ENCODE results near the gene DEAF1.

Gene DEAF1

DNA sequence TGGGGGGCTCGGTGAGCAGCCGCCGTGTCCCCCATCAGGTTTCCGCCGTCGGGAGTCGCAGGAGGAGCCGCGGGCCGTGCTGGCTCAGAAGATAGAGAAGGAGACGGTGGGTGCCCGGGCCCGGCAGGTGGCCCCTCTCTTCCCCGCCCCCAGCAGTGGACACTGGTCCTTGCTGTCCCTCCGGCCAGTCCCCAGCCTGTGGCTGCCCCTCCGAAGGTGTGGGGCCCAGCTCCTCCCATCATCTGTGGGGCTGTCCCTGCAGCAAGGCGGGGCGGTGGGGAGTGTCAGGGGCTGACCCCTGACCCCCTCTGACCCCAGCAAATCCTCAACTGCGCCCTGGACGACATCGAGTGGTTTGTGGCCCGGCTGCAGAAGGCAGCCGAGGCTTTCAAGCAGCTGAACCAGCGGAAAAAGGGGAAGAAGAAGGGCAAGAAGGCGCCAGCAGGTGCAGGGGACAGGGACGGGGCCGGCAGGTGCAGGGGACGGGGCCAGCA, 26.3 kb upstream of the DEAF1 start:
- no peaks in the 10 kb centered on the region for H3K27me3 ChIP-seq (ENCODE audit: control insufficient read depth, insufficient read depth, low read length)
- no peaks in the 10 kb centered on the region for H3K9me3 ChIP-seq (ENCODE audit: control insufficient read depth, low read length)
- no peaks in the 10 kb centered on the region for H3K79me2 ChIP-seq
- TF ChIP-seq, protein P1, sequence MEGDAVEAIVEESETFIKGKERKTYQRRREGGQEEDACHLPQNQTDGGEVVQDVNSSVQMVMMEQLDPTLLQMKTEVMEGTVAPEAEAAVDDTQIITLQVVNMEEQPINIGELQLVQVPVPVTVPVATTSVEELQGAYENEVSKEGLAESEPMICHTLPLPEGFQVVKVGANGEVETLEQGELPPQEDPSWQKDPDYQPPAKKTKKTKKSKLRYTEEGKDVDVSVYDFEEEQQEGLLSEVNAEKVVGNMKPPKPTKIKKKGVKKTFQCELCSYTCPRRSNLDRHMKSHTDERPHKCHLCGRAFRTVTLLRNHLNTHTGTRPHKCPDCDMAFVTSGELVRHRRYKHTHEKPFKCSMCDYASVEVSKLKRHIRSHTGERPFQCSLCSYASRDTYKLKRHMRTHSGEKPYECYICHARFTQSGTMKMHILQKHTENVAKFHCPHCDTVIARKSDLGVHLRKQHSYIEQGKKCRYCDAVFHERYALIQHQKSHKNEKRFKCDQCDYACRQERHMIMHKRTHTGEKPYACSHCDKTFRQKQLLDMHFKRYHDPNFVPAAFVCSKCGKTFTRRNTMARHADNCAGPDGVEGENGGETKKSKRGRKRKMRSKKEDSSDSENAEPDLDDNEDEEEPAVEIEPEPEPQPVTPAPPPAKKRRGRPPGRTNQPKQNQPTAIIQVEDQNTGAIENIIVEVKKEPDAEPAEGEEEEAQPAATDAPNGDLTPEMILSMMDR (IDR thresholded peaks at IDR 0.05): no peak
- no peak overlapping the region for H3K27ac ChIP-seq
- H3K4me3 ChIP-seq (ENCODE audit: low read depth, low read length): no peak overlapping the region
- H3K9ac ChIP-seq: no peak overlapping the region
- no peaks in the 10 kb centered on the region for H3K4me1 ChIP-seq
- H3K36me3 ChIP-seq (ENCODE audit: control insufficient read depth, insufficient read depth, low read length): no peaks in the 10 kb centered on the region
- no peak overlapping the region for H3K4me2 ChIP-seq (ENCODE audit: low read length)
- H2AFZ ChIP-seq: no peak overlapping the region

DNA sequence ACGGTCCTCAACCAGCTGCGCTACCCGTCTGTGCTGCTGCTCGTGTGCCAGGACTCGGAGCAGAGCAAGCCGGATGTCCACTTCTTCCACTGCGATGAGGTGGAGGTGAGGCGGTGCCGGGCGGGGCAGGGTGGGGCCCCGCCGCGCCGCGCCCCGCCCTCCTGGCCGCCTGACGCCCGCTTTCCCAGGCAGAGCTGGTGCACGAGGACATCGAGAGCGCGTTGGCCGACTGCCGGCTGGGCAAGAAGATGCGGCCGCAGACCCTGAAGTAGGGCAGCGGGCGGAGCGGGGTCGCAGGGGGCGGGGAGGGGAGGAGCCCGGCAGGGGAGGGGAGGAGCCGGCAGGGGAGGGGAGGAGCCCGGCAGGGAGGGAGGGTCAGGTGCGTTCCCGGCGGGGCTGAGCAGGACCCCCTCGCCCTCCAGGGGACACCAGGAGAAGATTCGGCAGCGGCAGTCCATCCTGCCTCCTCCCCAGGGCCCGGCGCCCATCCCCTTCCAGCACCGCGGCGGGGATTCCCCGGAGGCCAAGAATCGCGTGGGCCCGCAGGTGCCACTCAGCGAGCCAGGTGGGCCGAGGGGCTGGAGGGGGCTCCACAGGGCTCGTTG, 25.7 kb upstream of the DEAF1 start:
- H3K9ac ChIP-seq: no peak overlapping the region

DNA sequence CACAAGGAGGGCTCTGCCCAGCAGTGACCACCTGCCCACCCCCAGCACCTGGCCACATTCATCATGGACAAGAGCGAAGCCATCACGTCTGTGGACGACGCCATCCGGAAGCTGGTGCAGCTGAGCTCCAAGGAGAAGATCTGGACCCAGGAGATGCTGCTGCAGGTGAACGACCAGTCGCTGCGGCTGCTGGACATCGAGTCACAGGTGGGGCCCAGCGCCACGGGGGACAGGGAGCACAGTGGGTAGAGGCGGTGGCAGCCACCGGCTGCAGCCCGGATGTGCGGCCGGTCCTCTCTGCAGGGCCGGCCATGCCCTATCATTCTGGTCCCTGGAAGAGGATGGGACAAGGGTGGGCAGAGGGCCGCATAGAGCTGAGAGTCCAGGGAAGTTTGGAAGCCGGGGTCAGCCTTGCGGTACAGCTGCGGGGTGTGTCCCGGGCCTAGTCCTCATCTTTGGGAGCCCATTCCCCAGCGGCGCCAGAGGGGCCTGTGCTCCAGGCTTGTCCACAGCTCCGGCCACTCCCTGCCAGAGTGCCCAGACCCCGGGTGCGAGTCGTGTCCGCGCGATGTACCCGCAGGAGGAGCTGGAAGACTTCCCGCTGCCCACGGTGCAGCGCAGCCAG, 25.1 kb upstream of the DEAF1 start:
- Histone ChIP-seq H3K4me3 (ENCODE audit: low read depth, low read length) (no peak overlapping the region), H3K79me2 (no peaks in the 10 kb centered on the region), H3K9me3 (ENCODE audit: control insufficient read depth, low read length) (no peaks in the 10 kb centered on the region), H3K4me2 (ENCODE audit: low read length) (no peak overlapping the region), H2AFZ (no peak overlapping the region), H3K4me1 (no peaks in the 10 kb centered on the region), H3K27ac (no peak overlapping the region), H3K27me3 (ENCODE audit: control insufficient read depth, insufficient read depth, low read length) (no peaks in the 10 kb centered on the region), H3K9ac (no peak overlapping the region), H3K36me3 (ENCODE audit: control insufficient read depth, insufficient read depth, low read length) (no peaks in the 10 kb centered on the region)
- TF ChIP-seq, protein P1 (IDR thresholded peaks at IDR 0.05): no peak

More for the DNA sequence above, 25.7 kb upstream of the DEAF1 start:
- Histone ChIP-seq H3K9me3 (ENCODE audit: control insufficient read depth, low read length) (no peaks in the 10 kb centered on the region), H2AFZ (no peak overlapping the region), H3K27ac (no peak overlapping the region), H3K36me3 (ENCODE audit: control insufficient read depth, insufficient read depth, low read length) (no peaks in the 10 kb centered on the region), H3K79me2 (no peaks in the 10 kb centered on the region), H3K4me2 (ENCODE audit: low read length) (no peak overlapping the region), H3K4me1 (no peaks in the 10 kb centered on the region), H3K27me3 (ENCODE audit: control insufficient read depth, insufficient read depth, low read length) (no peaks in the 10 kb centered on the region), H3K4me3 (ENCODE audit: low read depth, low read length) (no peak overlapping the region)
- TF ChIP-seq, protein P1 (IDR thresholded peaks at IDR 0.05): no peak

DNA sequence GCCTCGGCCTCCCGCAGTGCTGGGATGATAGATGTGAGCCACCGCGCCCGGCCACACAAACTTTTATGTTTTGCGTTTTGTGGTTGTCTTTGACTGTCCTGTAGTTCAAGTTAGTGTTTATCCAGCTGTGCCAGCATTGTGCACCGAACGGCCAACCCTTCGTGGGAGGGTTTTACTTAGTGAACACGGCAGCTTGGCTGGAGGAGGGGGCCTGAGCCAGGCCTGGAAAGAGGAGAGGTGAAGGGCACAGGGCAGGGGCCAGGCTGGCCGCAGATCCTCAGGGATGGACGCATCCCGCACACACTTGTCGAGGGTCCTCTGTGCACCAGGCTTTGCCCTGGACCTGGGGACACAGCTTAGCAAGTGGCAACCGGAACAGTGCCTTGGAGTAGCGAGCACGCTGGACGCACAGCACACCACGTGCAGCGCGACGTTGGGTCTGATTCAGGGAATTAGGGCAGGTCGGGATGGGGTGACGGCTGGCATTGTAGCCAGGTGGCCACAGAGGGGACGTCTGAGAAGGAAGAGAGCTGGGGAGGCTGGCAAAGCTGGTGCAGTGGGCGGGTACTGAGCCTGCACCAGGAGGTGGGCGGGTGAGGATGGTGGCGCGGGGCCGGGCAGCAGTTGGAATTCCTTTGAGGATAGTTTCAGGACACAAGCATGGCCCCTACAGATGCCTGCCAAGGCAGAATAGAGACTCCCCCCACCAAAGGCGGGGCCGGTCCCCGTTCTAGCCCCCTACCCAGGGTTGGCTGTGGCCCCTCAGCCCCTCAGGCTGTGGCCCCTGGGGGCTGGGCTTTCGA, 24.4 kb upstream of the DEAF1 start:
- H3K27me3 ChIP-seq (ENCODE audit: control insufficient read depth, insufficient read depth, low read length): no peaks in the 10 kb centered on the region
- H3K9ac ChIP-seq: no peak overlapping the region
- TF ChIP-seq, protein P1 (IDR thresholded peaks at IDR 0.05): no peak
- no peaks in the 10 kb centered on the region for H3K9me3 ChIP-seq (ENCODE audit: control insufficient read depth, low read length)
- H2AFZ ChIP-seq: no peak overlapping the region
- H3K4me1 ChIP-seq: no peaks in the 10 kb centered on the region
- H3K27ac ChIP-seq: no peak overlapping the region
- H3K79me2 ChIP-seq: no peaks in the 10 kb centered on the region
- no peaks in the 10 kb centered on the region for H3K36me3 ChIP-seq (ENCODE audit: control insufficient read depth, insufficient read depth, low read length)
- H3K4me3 ChIP-seq (ENCODE audit: low read depth, low read length): no peak overlapping the region
- H3K4me2 ChIP-seq (ENCODE audit: low read length): no peak overlapping the region

Measured in parathyroid adenoma (tissue), 2 donors.